ENCODE measurements around the gene RNF212. TPM values are rescaled to one million over a fixed set of nuclear protein-coding genes. Genes with fewer than 3 reads are reported as not detected.

Gene RNF212
- total and polyA plus RNA-seq, 4 donors, result 3.5 to 8.8 (median 5.3) TPM

- no peak for TF ChIP-seq CTCF (IDR thresholded peaks at IDR 0.05; ENCODE audit: control extremely low read depth, extremely low read depth)
- WGBS, 2 donors, result 15 to 23% methylated on average over 36 of the region's 36 CpGs
- Histone ChIP-seq H3K9me3 (ENCODE audit: control insufficient read depth in 4 of 4, insufficient read depth in 3 of 4, low read length in 3 of 4) (no peaks in the 10 kb centered on the region), H3K27me3 (ENCODE audit: control insufficient read depth in 3 of 3, insufficient read depth in 3 of 3, low read length in 2 of 3) (peaks cover 2 to 18% (median 4%) of the 10 kb centered on the region in 3 donors), H3K27ac (ENCODE audit: low read depth in 1 of 2, low read length in 1 of 2) (peak overlapping the region in 1 of 2 donors; percentile 20), H3K9ac (ENCODE audit: insufficient read depth in 1 of 2, low read length in 2 of 2) (no peak overlapping the region), H3K4me1 (ENCODE audit: control insufficient read depth in 5 of 5, insufficient read depth in 5 of 5, low read length in 5 of 5) (peaks cover 0 to 52% (median 23%) of the 10 kb centered on the region in 5 donors), H3K36me3 (ENCODE audit: control insufficient read depth in 4 of 4, insufficient read depth in 4 of 4, low read length in 4 of 4) (no peaks in the 10 kb centered on the region), H3K4me3 (no peak overlapping the region)
- peak; percentile 43 to 71 (median 70) for DNase-seq
- ATAC-seq (ENCODE audit: insufficient read depth, low FRiP score), result peak; percentile 84
Measured at GRCh38 chr4:1043651-1044468, 69.5 kb downstream of the RNF212 start.

GRCh38 chr4:1043162-1043561 is 70.2 kb downstream of the RNF212 start:
- Histone ChIP-seq H3K4me1 (ENCODE audit: control insufficient read depth in 5 of 5, insufficient read depth in 5 of 5, low read length in 5 of 5) (peaks cover 0 to 53% (median 23%) of the 10 kb centered on the region in 5 donors), H3K9me3 (ENCODE audit: control insufficient read depth in 4 of 4, insufficient read depth in 3 of 4, low read length in 3 of 4) (no peaks in the 10 kb centered on the region), H3K36me3 (ENCODE audit: control insufficient read depth in 4 of 4, insufficient read depth in 4 of 4, low read length in 4 of 4) (no peaks in the 10 kb centered on the region), H3K4me3 (no peak overlapping the region), H3K27me3 (ENCODE audit: control insufficient read depth in 3 of 3, insufficient read depth in 3 of 3, low read length in 2 of 3) (peaks cover 2 to 18% (median 4%) of the 10 kb centered on the region in 3 donors), H3K27ac (ENCODE audit: low read depth in 1 of 2, low read length in 1 of 2) (no peak overlapping the region), H3K9ac (ENCODE audit: insufficient read depth in 1 of 2, low read length in 2 of 2) (no peak overlapping the region)
- ATAC-seq (ENCODE audit: insufficient read depth, low FRiP score) (no peak), DNase-seq (no peak)
- WGBS, 2 donors, result 63 to 88% methylated on average over 7 of the region's 7 CpGs
- TF ChIP-seq CTCF (IDR thresholded peaks at IDR 0.05; ENCODE audit: control extremely low read depth, extremely low read depth), result no peak

- H3K4me3 ChIP-seq, result no peak overlapping the region
- H3K36me3 ChIP-seq (ENCODE audit: control insufficient read depth in 4 of 4, insufficient read depth in 4 of 4, low read length in 4 of 4), result no peaks in the 10 kb centered on the region
- H3K27ac ChIP-seq (ENCODE audit: low read depth in 1 of 2, low read length in 1 of 2), result no peak overlapping the region
- peaks cover 0 to 51% (median 23%) of the 10 kb centered on the region in 5 donors for H3K4me1 ChIP-seq (ENCODE audit: control insufficient read depth in 5 of 5, insufficient read depth in 5 of 5, low read length in 5 of 5)
- H3K9ac ChIP-seq (ENCODE audit: insufficient read depth in 1 of 2, low read length in 2 of 2), result no peak overlapping the region
- no peaks in the 10 kb centered on the region for H3K9me3 ChIP-seq (ENCODE audit: control insufficient read depth in 4 of 4, insufficient read depth in 3 of 4, low read length in 3 of 4)
- 91 to 97% methylated on average over 17 of the region's 17 CpGs for WGBS, 2 donors
- ATAC-seq (ENCODE audit: insufficient read depth, low FRiP score), result no peak
- TF ChIP-seq CTCF (IDR thresholded peaks at IDR 0.05; ENCODE audit: control extremely low read depth, extremely low read depth), result no peak
- DNase-seq, result no peak
- peaks cover 2 to 18% (median 4%) of the 10 kb centered on the region in 3 donors for H3K27me3 ChIP-seq (ENCODE audit: control insufficient read depth in 3 of 3, insufficient read depth in 3 of 3, low read length in 2 of 3)
Measured at GRCh38 chr4:1042352-1043055, 70.9 kb downstream of the RNF212 start.

All from lung (tissue), 12 donors.